Smooth muscle cell (in vitro differentiated cells): ENCODE data around the gene ANKIB1. TPM values are rescaled to one million over a fixed set of nuclear protein-coding genes. Genes with fewer than 3 reads are reported as not detected.
"Not testable (repeated sequence)": the region's sequence is repeated elsewhere in the genome, so short reads cannot be mapped to it uniquely, and the experiment has no call there.

Experiments
- DNase-seq: peaks from one replicate; lab custom pipeline; 2025; ENCODE audit not compliant: unreplicated experiment; lab: John Stamatoyannopoulos, UW
- H2AFZ ChIP-seq: fragments of 200-600 bp; sonication (generic); 2 replicates; pipeline ENCODE4 v1.6.0; 2016; ENCODE audit warnings: antibody characterized with exemption, low read depth, mild to moderate bottlenecking
- H3F3A ChIP-seq: fragments of 200-600 bp; sonication (generic); 2 replicates; pipeline ENCODE4 v1.6.0; 2017; ENCODE audit warnings: antibody characterized with exemption, low read depth
- H3K27ac ChIP-seq: fragments of 200-600 bp; sonication (generic); 2 replicates; pipeline ENCODE4 v1.5.1; 2016; ENCODE audit warnings: low read depth, mild to moderate bottlenecking
- H3K27me3 ChIP-seq: fragments of 200-600 bp; sonication (generic); 2 replicates; pipeline ENCODE4 v1.6.1; 2016; ENCODE audit warnings: low read depth, mild to moderate bottlenecking
- H3K36me3 ChIP-seq: fragments of 200-600 bp; sonication (generic); 2 replicates; pipeline ENCODE4 v1.5.1; 2016; ENCODE audit warnings: low read depth
- H3K4me1 ChIP-seq: fragments of 200-600 bp; sonication (generic); 2 replicates; pipeline ENCODE4 v1.5.1; 2016; ENCODE audit warnings: low read depth
- H3K4me2 ChIP-seq: fragments of 200-600 bp; sonication (generic); 2 replicates; pipeline ENCODE4 v1.6.0; 2016; ENCODE audit warnings: mild to moderate bottlenecking
- H3K4me3 ChIP-seq: fragments of 200-600 bp; sonication (generic); 2 replicates; pipeline ENCODE4 v1.5.1; 2016; ENCODE audit warnings: mild to moderate bottlenecking
- H3K79me2 ChIP-seq: fragments of 200-600 bp; sonication (generic); 2 replicates; pipeline ENCODE4 v1.6.0; 2016; ENCODE audit warnings: low read depth, mild to moderate bottlenecking
- H3K9ac ChIP-seq: fragments of 200-600 bp; sonication (generic); 2 replicates; pipeline ENCODE4 v1.6.0; 2016; ENCODE audit warnings: low read depth
- H3K9me3 ChIP-seq: fragments of 200-600 bp; sonication (generic); replicated peaks from 2 replicates; pipeline ENCODE4 v1.5.1; 2016; ENCODE audit warnings: low read depth
- H4K20me1 ChIP-seq: fragments of 200-600 bp; sonication (generic); 2 replicates; pipeline ENCODE4 v1.6.0; 2016; ENCODE audit warnings: low read depth
- WGBS: methylation state at CpG from one replicate; pipeline ENCODE4 v1.1.7; 2016; ENCODE audit warnings: low lambda C conversion rate; 5-methylcytosine and 5-hydroxymethylcytosine counted together
- polyA plus RNA-seq: library from polyadenylated mRNA; unstranded; fragments of >200 nt; fragmentation: Nextera tagmentation; extraction: Ambion mirVana; gene quantifications from 2 replicates; pipeline ENCODE4 v1.2.1, GENCODE V29; 2016
- total RNA-seq: library from RNA; depleted of rRNA; stranded (reverse); fragments of >200 nt; gene quantifications from 2 replicates; pipeline ENCODE4 v1.2.3, GENCODE V29; 2014
- TF ChIP-seq, protein P1 (sequence below): fragments of 200-600 bp; sonication (generic); IDR thresholded peaks from 2 replicates; pipeline ENCODE4 v1.5.1; 2017; ENCODE audit warnings: borderline replicate concordance, mild to moderate bottlenecking, antibody characterized with exemption; ENCODE audit not compliant: insufficient read depth, poor library complexity, severe bottlenecking

ANKIB1 gene
- total and polyA plus RNA-seq, 2 experiments from 2014 or later, result 12.9 to 57.4 TPM

DNA sequence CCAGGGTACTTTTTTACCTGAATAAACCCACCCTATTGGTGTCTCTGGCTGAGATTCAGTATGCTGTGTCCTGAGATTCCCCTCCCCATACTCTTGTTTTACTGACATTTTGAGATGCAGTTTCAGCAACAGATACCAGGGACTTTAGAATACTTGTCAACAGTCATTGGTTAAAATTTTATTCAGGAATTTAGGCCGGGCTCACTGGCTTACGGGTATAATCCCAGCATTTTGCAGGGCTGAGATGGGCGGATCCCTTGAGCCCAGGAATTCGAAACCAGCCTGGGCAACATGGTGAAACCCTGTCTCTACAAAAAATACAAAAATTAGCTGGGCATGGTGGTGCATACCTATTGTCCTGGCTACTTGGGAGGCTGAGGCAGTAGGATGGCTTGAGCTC is 111.5 kb downstream of the ANKIB1 start:
- Histone ChIP-seq H3F3A (no peaks in the 10 kb centered on the region), H3K36me3 (peaks cover 26% of the 10 kb centered on the region), H3K4me1 (no peaks in the 10 kb centered on the region), H3K9ac (no peak overlapping the region), H2AFZ (no peak overlapping the region), H3K27me3 (no peaks in the 10 kb centered on the region), H3K4me3 (no peak overlapping the region), H3K9me3 (no peaks in the 10 kb centered on the region), H4K20me1 (no peaks in the 10 kb centered on the region), H3K4me2 (no peak overlapping the region), H3K27ac (no peak overlapping the region), H3K79me2 (no peaks in the 10 kb centered on the region)
- TF ChIP-seq, protein P1, sequence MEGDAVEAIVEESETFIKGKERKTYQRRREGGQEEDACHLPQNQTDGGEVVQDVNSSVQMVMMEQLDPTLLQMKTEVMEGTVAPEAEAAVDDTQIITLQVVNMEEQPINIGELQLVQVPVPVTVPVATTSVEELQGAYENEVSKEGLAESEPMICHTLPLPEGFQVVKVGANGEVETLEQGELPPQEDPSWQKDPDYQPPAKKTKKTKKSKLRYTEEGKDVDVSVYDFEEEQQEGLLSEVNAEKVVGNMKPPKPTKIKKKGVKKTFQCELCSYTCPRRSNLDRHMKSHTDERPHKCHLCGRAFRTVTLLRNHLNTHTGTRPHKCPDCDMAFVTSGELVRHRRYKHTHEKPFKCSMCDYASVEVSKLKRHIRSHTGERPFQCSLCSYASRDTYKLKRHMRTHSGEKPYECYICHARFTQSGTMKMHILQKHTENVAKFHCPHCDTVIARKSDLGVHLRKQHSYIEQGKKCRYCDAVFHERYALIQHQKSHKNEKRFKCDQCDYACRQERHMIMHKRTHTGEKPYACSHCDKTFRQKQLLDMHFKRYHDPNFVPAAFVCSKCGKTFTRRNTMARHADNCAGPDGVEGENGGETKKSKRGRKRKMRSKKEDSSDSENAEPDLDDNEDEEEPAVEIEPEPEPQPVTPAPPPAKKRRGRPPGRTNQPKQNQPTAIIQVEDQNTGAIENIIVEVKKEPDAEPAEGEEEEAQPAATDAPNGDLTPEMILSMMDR, result no peak
- DNase-seq, result no peak
- whole genome bisulfite sequencing, result 92% methylated on average over 4 of the region's 4 CpGs

DNA sequence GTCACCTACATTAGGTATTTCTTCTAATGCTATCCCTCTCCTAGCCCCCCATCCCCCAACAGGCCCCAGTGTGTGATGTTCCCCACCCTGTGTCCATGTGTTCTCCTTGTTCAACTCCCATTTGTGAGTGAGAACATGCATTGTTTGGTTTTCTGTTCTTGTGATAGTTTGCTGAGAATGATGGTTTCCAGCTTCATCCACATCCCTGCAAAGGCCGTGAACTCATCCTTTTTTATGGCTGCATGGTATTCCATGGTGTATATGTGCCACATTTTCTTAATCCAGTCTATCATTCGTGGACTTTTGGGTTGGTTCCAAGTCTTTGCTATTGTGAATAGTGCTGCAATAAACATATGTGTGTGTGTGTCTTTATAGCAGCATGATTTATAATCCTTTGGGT is 113.4 kb downstream of the ANKIB1 start:
- WGBS, result 100% methylated on average over 2 of the region's 2 CpGs
- not testable (repeated sequence) for H3K9me3 ChIP-seq, H3K4me3 ChIP-seq, H3K9ac ChIP-seq, H3K27me3 ChIP-seq, H3K4me1 ChIP-seq, H3F3A ChIP-seq, H3K27ac ChIP-seq, H3K4me2 ChIP-seq, H4K20me1 ChIP-seq, H3K79me2 ChIP-seq, H2AFZ ChIP-seq, DNase-seq
- H3K36me3 ChIP-seq, result peaks cover 11% of the 10 kb centered on the region

DNA sequence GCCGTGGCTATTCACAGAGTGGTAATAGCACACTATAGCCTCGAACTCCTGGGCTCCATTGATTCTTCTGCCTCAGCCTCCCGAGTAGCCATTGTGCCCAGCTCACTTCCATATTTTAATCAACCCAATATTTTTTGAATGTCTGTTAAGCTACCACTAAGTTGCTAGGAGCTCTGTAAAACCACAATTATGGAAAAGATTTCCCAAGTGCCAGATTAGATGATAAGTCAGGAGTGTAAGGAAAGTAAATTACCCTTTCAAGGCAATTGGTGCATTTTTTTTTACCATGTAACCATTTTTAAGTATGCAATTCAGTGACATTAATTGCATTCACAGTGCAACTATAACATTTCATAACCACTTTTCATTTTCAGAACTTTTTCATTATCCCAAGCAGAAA is 114.0 kb downstream of the ANKIB1 start:
- Histone ChIP-seq H3K27me3 (no peaks in the 10 kb centered on the region), H3F3A (no peaks in the 10 kb centered on the region), H3K4me3 (no peak overlapping the region), H3K9ac (no peak overlapping the region), H3K4me2 (no peak overlapping the region), H3K36me3 (peaks cover 11% of the 10 kb centered on the region), H3K79me2 (no peaks in the 10 kb centered on the region), H4K20me1 (no peaks in the 10 kb centered on the region), H2AFZ (no peak overlapping the region), H3K9me3 (no peaks in the 10 kb centered on the region), H3K27ac (no peak overlapping the region), H3K4me1 (no peaks in the 10 kb centered on the region)
- no peak for DNase-seq
- TF ChIP-seq, protein P1, result no peak
- WGBS, result 100% methylated on average over 3 of the region's 3 CpGs

DNA sequence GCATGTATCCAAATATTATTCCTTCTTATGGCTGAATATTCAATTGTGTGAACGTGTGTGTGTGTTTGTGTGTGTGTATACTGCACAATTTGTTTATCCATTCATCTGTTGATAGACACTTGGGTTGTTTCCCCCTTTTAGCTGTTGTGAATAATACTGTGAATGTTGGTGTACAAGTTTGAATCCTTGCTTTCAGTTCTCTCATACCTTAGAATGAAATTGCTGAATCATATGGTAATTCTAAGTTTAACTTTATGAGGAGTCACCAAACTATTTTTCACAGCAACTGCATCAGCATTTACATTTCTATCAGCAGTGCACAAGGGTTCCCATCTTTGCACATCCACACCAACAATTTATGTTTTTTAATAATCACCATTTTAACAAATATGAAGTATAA is 114.6 kb downstream of the ANKIB1 start:
- Histone ChIP-seq H3K9ac (no peak overlapping the region), H3K4me3 (no peak overlapping the region), H3K27ac (no peak overlapping the region), H3K4me1 (no peaks in the 10 kb centered on the region), H3K79me2 (no peaks in the 10 kb centered on the region), H2AFZ (no peak overlapping the region), H3K9me3 (no peaks in the 10 kb centered on the region), H3F3A (no peaks in the 10 kb centered on the region), H3K27me3 (no peaks in the 10 kb centered on the region), H4K20me1 (no peaks in the 10 kb centered on the region), H3K4me2 (no peak overlapping the region), H3K36me3 (peaks cover 11% of the 10 kb centered on the region)
- WGBS, result 93% methylated on average over 1 of the region's 1 CpG
- no peak for DNase-seq
- TF ChIP-seq, protein P1, result no peak
